ENCODE measurements around the gene CLSTN1. TPM values are rescaled to one million over a fixed set of nuclear protein-coding genes. Genes with fewer than 3 reads are reported as not detected.

The CLSTN1 gene
- total RNA-seq, 1 experiment from 2014 or later, result 106 TPM

DNA sequence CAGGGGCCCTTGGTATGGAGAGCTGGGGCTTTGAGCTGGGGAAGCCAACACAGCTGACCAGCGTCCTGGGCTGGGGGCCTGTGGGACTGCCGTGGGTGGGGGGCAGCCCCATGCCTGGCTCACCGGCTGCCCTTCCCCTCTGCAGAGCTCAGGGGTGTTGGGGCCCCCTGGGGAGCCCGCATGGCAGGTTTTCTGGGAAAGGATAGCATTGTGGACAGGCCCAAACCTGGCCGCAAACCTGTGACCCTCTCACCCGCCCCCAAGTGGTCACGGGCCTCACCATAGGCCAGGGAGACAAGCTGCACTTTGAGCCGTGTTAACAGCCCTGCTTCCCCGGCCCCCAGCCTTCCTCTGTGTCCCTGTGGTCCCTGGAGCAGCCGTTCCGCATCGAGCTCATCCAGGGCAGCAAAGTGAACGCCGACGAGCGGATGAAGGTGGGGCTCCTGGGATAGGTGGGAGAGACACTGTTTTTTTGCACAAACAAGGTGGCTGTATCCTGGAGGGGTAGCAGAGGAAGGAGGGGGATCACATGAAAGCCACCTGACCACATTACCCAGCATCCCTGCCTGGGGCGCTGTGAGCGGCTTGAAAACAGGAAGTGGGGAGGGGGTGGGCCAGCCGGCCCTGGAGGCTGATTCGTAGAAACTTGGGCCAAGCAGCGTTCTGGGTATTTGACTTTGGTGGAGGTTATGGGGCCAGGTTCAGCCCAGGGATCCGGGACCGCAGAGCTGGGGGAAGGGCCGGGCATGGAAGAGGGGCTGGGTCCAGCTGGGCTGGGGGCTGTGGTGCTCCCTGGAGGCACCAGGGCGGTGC, 106.4 kb downstream of the CLSTN1 start:
- ChIA-PET CTCF (interaction anchor here (0.7 kb wide), 1 partner anchor 91 kb away, joined by 3 read pairs; no protein-coding TSS in a partner anchor), POLR2A (interaction anchor here (0.6 to 0.9 kb wide), 2 partner anchors 10 to 48 kb away, joined by 3 to 4 read pairs; no protein-coding TSS in a partner anchor)
- TF ChIP-seq, protein P1, sequence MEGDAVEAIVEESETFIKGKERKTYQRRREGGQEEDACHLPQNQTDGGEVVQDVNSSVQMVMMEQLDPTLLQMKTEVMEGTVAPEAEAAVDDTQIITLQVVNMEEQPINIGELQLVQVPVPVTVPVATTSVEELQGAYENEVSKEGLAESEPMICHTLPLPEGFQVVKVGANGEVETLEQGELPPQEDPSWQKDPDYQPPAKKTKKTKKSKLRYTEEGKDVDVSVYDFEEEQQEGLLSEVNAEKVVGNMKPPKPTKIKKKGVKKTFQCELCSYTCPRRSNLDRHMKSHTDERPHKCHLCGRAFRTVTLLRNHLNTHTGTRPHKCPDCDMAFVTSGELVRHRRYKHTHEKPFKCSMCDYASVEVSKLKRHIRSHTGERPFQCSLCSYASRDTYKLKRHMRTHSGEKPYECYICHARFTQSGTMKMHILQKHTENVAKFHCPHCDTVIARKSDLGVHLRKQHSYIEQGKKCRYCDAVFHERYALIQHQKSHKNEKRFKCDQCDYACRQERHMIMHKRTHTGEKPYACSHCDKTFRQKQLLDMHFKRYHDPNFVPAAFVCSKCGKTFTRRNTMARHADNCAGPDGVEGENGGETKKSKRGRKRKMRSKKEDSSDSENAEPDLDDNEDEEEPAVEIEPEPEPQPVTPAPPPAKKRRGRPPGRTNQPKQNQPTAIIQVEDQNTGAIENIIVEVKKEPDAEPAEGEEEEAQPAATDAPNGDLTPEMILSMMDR (IDR thresholded peaks at IDR 0.05; ENCODE audit: unreplicated experiment), result no peak
- Mint-ChIP-seq H3K4me1 (ENCODE audit: insufficient read depth, unreplicated experiment) (peaks cover 6% of the 10 kb centered on the region), H3K9me3 (ENCODE audit: unreplicated experiment) (no peaks in the 10 kb centered on the region), H3K27me3 (ENCODE audit: insufficient read depth, unreplicated experiment) (no peaks in the 10 kb centered on the region), H3K4me3 (ENCODE audit: unreplicated experiment) (no peak overlapping the region), H3K36me3 (ENCODE audit: insufficient read depth, unreplicated experiment) (peaks cover 6% of the 10 kb centered on the region), H3K27ac (ENCODE audit: low read depth, unreplicated experiment) (no peak overlapping the region)
- DNase-seq (ENCODE audit: unreplicated experiment), result no peak
- BruUV-seq (replicated peaks), result no TSS peak
- intact Hi-C loops (cut with micrococcal nuclease), result no loop called here

DNA sequence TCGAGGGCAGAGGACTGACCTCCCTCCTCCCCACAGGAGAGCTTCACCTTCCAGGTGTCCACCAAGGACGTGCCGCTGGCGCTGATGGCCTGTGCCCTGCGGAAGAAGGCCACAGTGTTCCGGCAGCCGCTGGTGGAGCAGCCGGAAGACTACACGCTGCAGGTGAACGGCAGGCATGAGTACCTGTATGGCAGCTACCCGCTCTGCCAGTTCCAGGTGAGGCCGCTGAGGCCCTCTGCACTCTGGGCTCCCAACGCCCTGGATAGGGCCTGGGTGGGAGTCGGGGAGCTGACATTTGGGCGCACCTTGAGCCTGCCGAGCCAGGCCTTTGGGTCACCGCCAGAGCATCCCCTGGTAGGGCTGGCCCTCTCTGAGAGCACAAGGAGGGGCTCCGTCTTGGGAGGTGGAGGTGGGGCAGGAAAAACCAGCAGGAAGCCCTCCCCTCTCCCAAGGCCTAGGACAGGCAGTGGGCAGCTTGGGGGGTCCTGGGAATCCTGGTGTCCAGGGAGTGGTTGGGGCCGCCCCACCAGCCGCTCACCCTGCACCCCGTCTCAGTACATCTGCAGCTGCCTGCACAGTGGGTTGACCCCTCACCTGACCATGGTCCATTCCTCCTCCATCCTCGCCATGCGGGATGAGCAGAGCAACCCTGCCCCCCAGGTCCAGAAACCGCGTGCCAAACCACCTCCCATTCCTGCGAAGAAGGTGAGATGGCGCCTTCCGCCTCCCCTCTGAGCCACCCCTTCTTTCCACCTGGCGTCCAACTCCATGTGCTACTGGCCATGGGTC, 107.2 kb downstream of the CLSTN1 start:
- Mint-ChIP-seq H3K27ac (ENCODE audit: low read depth, unreplicated experiment) (no peak overlapping the region), H3K9me3 (ENCODE audit: unreplicated experiment) (no peaks in the 10 kb centered on the region), H3K36me3 (ENCODE audit: insufficient read depth, unreplicated experiment) (peaks cover 10% of the 10 kb centered on the region), H3K4me1 (ENCODE audit: insufficient read depth, unreplicated experiment) (peaks cover 6% of the 10 kb centered on the region), H3K4me3 (ENCODE audit: unreplicated experiment) (no peak overlapping the region), H3K27me3 (ENCODE audit: insufficient read depth, unreplicated experiment) (no peaks in the 10 kb centered on the region)
- intact Hi-C loops (cut with micrococcal nuclease), result no loop called here
- TF ChIP-seq, protein P1 (IDR thresholded peaks at IDR 0.05; ENCODE audit: unreplicated experiment), result no peak
- no TSS peak for BruUV-seq (replicated peaks)
- POLR2A ChIA-PET, result interaction anchor here (0.9 kb wide), 1 partner anchor 11 kb away, joined by 3 read pairs; no protein-coding TSS in a partner anchor
- CTCF ChIA-PET, result interaction anchor here (0.7 kb wide), 1 partner anchor 8 kb away, joined by 4 read pairs; no protein-coding TSS in a partner anchor
- DNase-seq (ENCODE audit: unreplicated experiment), result no peak

DNA sequence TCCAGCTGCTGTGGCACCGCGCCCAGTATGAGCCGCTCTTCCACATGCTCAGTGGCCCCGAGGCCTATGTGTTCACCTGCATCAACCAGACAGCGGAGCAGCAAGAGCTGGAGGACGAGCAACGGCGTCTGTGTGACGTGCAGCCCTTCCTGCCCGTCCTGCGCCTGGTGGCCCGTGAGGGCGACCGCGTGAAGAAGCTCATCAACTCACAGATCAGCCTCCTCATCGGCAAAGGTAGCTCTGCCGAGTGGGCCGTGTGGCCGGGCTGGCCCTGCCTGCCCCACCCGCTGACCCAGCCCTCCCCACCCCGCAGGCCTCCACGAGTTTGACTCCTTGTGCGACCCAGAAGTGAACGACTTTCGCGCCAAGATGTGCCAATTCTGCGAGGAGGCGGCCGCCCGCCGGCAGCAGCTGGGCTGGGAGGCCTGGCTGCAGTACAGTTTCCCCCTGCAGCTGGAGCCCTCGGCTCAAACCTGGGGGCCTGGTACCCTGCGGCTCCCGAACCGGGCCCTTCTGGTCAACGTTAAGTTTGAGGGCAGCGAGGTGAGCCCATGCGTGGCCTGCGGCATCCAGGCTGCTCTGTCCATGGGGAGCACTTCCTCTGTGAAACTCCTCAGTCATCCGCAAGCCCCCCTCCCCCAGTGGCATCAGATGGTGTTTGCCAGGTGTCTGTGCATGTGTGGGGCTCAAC, 108.1 kb downstream of the CLSTN1 start:
- Mint-ChIP-seq H3K27ac (ENCODE audit: low read depth, unreplicated experiment) (no peak overlapping the region), H3K4me1 (ENCODE audit: insufficient read depth, unreplicated experiment) (peaks cover 6% of the 10 kb centered on the region), H3K4me3 (ENCODE audit: unreplicated experiment) (no peak overlapping the region), H3K27me3 (ENCODE audit: insufficient read depth, unreplicated experiment) (no peaks in the 10 kb centered on the region), H3K36me3 (ENCODE audit: insufficient read depth, unreplicated experiment) (peaks cover 15% of the 10 kb centered on the region), H3K9me3 (ENCODE audit: unreplicated experiment) (no peaks in the 10 kb centered on the region)
- no TSS peak for BruUV-seq (replicated peaks)
- intact Hi-C loops (cut with micrococcal nuclease), result no loop called here
- ChIA-PET POLR2A (no interaction called here), CTCF (interaction anchor here (0.7 kb wide), 1 partner anchor 9 kb away, joined by 4 read pairs; no protein-coding TSS in a partner anchor)
- TF ChIP-seq, protein P1 (IDR thresholded peaks at IDR 0.05; ENCODE audit: unreplicated experiment), result no peak
- no peak for DNase-seq (ENCODE audit: unreplicated experiment)

All from MCF 10A (cell line).